Sigmoid colon (tissue), 4 donors: Measurements from ENCODE around the gene NRXN3.

Experiments used
- CTCF ChIP-seq, 4 experiments: fragments of 450-650 bp in 3 of 4; fragments of 200-600 bp in 1 of 4; IDR thresholded peaks; one replicate each; pipeline ENCODE4 v1.5.1; 2016 to 2019; ENCODE audit warnings: antibody characterized with exemption in 4 of 4, mild to moderate bottlenecking in 3 of 4, moderate library complexity in 2 of 4
- EP300 ChIP-seq, 4 donors: sonication (generic); formaldehyde crosslinking; IDR thresholded peaks; one replicate each; pipeline ENCODE4 v1.6.1; 2017; ENCODE audit warnings: antibody characterized with exemption in 4 of 4
- POLR2A ChIP-seq, 2 donors: fragments of 450-650 bp; IDR thresholded peaks; one replicate each; pipeline ENCODE4 v1.6.1; 2016; ENCODE audit warnings: antibody characterized with exemption in 2 of 2, mild to moderate bottlenecking in 2 of 2, moderate library complexity in 2 of 2

GRCh38 chr14:79363291-79363690 is 1193.1 kb downstream of the NRXN3 start:
- no peak for TF ChIP-seq EP300 (IDR thresholded peaks at IDR 0.05)
- no peak for TF ChIP-seq CTCF (IDR thresholded peaks at IDR 0.05)
- no peak for TF ChIP-seq POLR2A (IDR thresholded peaks at IDR 0.05)
